T-helper 22 cell (primary cell): ENCODE measurements around the gene LANCL3.
"Not testable (repeated sequence)": the region's sequence is repeated elsewhere in the genome, so short reads cannot be mapped to it uniquely, and the experiment has no call there.

Experiments used
- DNase-seq: peaks from one replicate; pipeline ENCODE4 v3.0.0-alpha.2; 2020; ENCODE audit warnings: low read depth

The LANCL3 gene

DNA sequence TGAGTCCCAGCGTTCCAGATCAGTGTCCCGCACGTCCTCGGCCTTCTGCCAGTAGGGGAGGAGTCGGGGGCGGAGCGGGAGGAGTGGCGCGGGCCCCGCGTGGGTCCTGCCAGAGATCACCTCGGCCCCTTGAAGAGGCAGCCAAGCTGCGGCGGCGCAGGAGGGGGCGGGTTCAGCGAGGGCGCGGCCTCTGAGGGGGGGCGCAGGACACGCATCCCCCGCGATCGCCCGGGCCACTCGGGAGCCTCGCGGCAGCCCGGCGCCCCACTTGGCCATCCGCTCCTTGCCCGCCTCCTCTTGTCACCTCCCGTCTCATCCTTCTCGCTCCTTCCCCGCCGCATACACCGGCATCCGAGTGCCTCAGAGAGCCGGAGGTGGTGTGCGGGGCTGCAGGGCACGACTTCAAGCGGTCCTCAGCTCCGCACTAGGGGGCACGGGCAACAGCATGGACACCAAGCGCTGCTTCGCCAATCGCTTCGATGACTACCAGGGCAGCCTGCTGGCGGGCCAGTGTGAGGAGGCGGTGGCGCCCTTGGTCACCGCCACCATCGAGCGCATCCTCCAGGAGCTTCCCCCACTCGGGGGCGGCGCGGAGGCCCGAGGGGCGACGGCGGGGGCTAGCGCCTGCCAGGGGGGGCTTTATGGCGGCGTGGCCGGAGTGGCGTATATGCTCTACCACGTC lies at the start of gene LANCL3:
TSS of gene LANCL3 (plus strand) at position 236 of the 682 bp plus-strand sequence. CDS start at position 446, 210 bp downstream.
- DNase-seq = not testable (repeated sequence)

GRCh38 chrX:37523673-37524072 lies 47.8 kb upstream of the LANCL3 start:
- not testable (repeated sequence) for DNase-seq

GRCh38 chrX:37541991-37542390 lies 29.5 kb upstream of the LANCL3 start:
- no peak for DNase-seq

GRCh38 chrX:37542791-37543190 lies 28.7 kb upstream of the LANCL3 start:
- DNase-seq = no peak

GRCh38 chrX:37543324-37543723 lies 28.1 kb upstream of the LANCL3 start:
- DNase-seq = no peak

DNA sequence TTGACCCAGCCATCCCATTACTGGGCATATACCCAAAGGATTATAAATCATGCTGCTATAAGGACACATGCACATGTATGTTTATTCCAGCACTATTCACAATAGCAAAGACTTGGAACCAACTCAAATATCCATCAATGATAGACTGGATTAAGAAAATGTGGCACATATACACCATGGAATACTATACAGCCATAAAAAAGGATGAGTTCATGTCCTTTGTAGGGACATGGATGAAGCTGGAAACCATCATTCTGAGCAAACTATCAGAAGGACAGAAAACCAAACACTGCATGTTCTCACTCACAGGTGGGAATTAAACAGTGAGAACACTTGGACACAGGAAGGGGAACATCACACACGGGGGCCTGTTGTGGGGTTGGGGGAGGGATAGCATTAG lies 26.9 kb upstream of the LANCL3 start:
- DNase-seq = not testable (repeated sequence)

GRCh38 chrX:37545066-37545465 lies 26.4 kb upstream of the LANCL3 start:
- no peak for DNase-seq

- not testable (repeated sequence) for DNase-seq
Measured at GRCh38 chrX:37549619-37550018, 21.8 kb upstream of the LANCL3 start.

DNA sequence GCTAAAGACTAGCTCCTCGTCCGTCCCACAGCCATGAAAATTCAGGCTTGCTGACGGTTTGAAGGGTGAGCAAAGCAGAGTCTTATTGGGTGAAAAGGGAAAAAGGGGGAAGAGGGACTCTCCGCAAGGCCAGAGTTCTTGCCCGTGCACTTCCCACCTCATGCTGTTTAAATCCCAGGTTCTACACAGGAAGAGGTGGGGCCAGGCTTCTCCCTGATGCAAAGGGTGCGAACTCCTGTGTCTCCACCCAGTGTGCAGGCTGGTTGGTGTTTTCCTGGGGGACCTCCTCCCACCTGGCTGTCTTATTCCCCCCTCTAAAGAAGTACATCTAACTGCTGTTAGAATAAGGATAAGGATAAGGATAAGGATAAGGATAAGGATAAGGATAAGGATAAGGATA lies 18.0 kb upstream of the LANCL3 start:
- no peak for DNase-seq

GRCh38 chrX:37565254-37565653 lies 6.2 kb upstream of the LANCL3 start:
- DNase-seq = not testable (repeated sequence)

DNA sequence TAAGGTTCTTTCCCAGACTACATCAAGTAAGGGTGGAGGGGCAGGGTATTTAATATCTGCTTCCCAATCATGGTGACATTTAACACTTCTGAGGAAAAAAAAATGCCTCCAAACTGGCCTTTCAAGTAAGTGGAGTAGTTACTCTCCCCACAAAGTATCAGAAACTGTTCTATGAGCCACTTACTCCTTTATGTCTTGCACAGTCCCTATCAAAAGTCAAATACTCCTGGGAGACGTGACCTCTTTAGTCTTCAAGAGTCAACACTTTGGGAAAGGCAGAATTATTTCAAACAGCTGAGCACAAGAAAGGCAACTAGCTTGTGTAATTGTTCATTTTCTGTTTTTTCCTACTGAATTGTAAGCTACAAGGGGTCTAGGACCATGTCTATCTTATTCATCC lies 1.1 kb upstream of the LANCL3 start:
- not testable (repeated sequence) for DNase-seq

DNA sequence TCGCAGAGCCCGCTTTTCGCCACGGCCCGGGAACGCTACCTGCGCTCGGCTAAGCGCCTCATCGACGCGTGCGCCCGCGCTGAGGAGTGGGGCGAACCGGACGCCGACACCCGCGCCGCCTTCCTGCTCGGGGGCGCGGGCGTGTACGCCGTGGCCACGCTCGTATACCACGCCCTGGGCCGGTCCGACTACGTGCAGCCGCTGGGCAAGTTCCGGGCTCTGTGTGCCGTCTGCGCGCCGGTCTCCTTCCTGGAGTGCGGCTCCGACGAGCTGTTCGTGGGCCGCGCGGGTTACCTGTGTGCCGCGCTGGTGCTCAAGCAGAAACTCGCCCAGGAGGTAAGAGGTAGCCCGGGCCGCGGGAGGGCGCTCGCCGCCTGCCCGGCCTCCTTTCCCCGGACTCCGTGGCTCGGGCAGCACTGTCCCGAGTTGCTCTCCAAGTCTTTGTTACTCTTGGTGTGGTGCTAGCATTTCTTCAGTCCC lies 687 bp downstream of the LANCL3 start:
- DNase-seq = not testable (repeated sequence)

- DNase-seq = not testable (repeated sequence)
Measured at GRCh38 chrX:37573121-37573520, 1.7 kb downstream of the LANCL3 start.

GRCh38 chrX:37578045-37578444 lies 6.6 kb downstream of the LANCL3 start:
- DNase-seq = no peak

DNA sequence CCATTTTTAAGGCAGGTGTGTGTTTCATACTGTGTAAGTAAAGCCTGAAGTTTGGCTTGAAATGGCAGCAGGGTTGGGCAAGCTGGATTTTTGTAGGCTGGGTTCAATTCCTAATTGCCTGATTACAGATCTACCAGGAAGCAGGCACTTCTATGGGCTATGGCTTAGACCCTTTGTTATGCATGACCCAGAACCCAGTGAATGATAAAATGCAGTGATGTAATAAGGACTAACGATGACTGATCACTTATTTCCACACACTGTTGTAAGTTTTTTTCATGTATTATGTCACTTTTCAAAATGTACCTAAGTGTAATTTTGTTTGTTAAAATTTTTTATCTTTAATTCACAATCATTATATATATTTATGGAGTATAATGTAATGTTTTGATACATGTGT lies 8.6 kb downstream of the LANCL3 start:
- DNase-seq = no peak

GRCh38 chrX:37587337-37587736 lies 15.9 kb downstream of the LANCL3 start:
- DNase-seq = not testable (repeated sequence)

GRCh38 chrX:37590047-37590446 lies 18.6 kb downstream of the LANCL3 start:
- DNase-seq = no peak

GRCh38 chrX:37594755-37595382 lies 23.4 kb downstream of the LANCL3 start:
- DNase-seq = no peak

GRCh38 chrX:37599729-37600128 lies 28.3 kb downstream of the LANCL3 start:
- DNase-seq = no peak

GRCh38 chrX:37603938-37604409 lies 32.5 kb downstream of the LANCL3 start:
- DNase-seq = no peak

DNA sequence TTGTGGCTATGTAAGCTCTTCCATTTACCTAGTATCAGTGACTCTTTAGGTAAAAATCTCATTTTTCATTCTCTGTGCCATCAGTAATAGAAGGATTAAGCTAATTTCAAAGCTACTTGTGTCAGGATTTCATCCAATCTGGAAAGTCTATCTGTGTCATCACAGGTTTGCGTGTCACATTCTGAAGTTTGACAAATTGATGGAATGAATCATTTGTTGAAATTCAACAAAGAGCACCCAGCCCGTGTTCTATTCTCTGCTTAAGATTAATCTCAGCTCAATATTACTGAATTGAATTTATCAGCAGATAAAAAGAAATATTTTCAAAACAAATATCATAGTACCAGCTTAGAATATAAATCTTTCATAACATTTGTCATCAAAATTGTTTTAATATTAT lies 35.8 kb downstream of the LANCL3 start:
- DNase-seq = no peak

- DNase-seq = no peak
Measured at GRCh38 chrX:37608156-37608555, 36.7 kb downstream of the LANCL3 start.

- DNase-seq = no peak
Measured at GRCh38 chrX:37609727-37610126, 38.3 kb downstream of the LANCL3 start.
